Spleen (tissue), 7 donors: ENCODE results near the gene ADORA1.

ENCODE experiments used
- CTCF ChIP-seq, 11 experiments: fragments of 200-600 bp in 7 of 11; fragments of 450-650 bp in 4 of 11; sonication (generic) in 4 of 11; IDR thresholded peaks in 8 of 11; conservative IDR thresholded peaks in 3 of 11; 1 replicate in 7 of 11; 2 replicates in 4 of 11; pipeline versions ENCODE4 v1.4.0 to v1.8.0; 2016 to 2021; ENCODE audit warnings: antibody characterized with exemption in 11 of 11, inconsistent platforms in 4 of 11, mild to moderate bottlenecking in 1 of 11
- POLR2A ChIP-seq, 3 donors: fragments of 450-650 bp; IDR thresholded peaks; one replicate each; pipeline ENCODE4 v1.5.1; 2017; ENCODE audit warnings: antibody characterized with exemption in 3 of 3, mild to moderate bottlenecking in 1 of 3
- POLR2AphosphoS5 ChIP-seq, 3 donors: sonication (generic); formaldehyde crosslinking; IDR thresholded peaks; one replicate each; pipeline ENCODE4 v1.5.1; 2017; ENCODE audit warnings: antibody characterized with exemption in 3 of 3
- donor health status: DM: no; HTN: no; CAD: no; lungs with moderate emphysema.
- donor health status: DM: no; HTN: no; CAD: no.
- donor health status: DM: no; HTN: no; CAD: no.

- TF ChIP-seq CTCF (IDR thresholded peaks at IDR 0.05 in 8 of 11, conservative IDR thresholded peaks at IDR 0.05 in 3 of 11): no peak
- TF ChIP-seq POLR2A (IDR thresholded peaks at IDR 0.05): no peak
- TF ChIP-seq POLR2AphosphoS5 (IDR thresholded peaks at IDR 0.05): no peak
Measured at GRCh38 chr1:203207751-203208150, 80.2 kb downstream of the ADORA1 start.
